Type B pancreatic cell (in vitro differentiated cells): ENCODE measurements around the gene DUSP28. TPM values are rescaled to one million over a fixed set of nuclear protein-coding genes. Genes with fewer than 3 reads are reported as not detected.

Experiments used
- DNase-seq: peaks from one replicate; pipeline ENCODE4 v3.0.0; 2021; ENCODE audit warnings: mixed read lengths; ENCODE audit not compliant: unreplicated experiment; ENCODE audit errors: extremely low spot score
- H3K27ac Mint-ChIP-seq: 2 replicates; pipeline ENCODE4 v1.8.0; 2021; ENCODE audit warnings: mild to moderate bottlenecking, mixed read lengths
- H3K27me3 Mint-ChIP-seq: 2 replicates; pipeline ENCODE4 v1.8.0; 2021; ENCODE audit warnings: mixed read lengths
- H3K36me3 Mint-ChIP-seq: 2 replicates; pipeline ENCODE4 v1.8.0; 2021; ENCODE audit warnings: mixed read lengths
- H3K4me1 Mint-ChIP-seq: one replicate; pipeline ENCODE4 v1.8.0; 2021; ENCODE audit warnings: mixed read lengths; ENCODE audit not compliant: unreplicated experiment
- H3K4me3 Mint-ChIP-seq: 2 replicates; pipeline ENCODE4 v1.8.0; 2021; ENCODE audit warnings: mild to moderate bottlenecking, mixed read lengths
- H3K9me3 Mint-ChIP-seq: 2 replicates; pipeline ENCODE4 v1.8.0; 2021; ENCODE audit warnings: mixed read lengths
- total RNA-seq: library from RNA; stranded (reverse); gene quantifications from 2 replicates; pipeline ENCODE4 v1.2.1, GENCODE V29; 2021; ENCODE audit warnings: low replicate concordance
- TF ChIP-seq, protein P1 (sequence below): fragments of 200-600 bp; sonication (generic); conservative IDR thresholded peaks from 2 replicates; pipeline ENCODE4 v1.5.0; 2021; ENCODE audit warnings: antibody characterized with exemption, mild to moderate bottlenecking

Gene DUSP28
- total RNA-seq, 1 donor from 2014 or later, result 4.3 TPM

- Mint-ChIP-seq H3K36me3 (peaks cover under 1% of the 10 kb centered on the region), H3K9me3 (no peaks in the 10 kb centered on the region), H3K4me3 (no peak overlapping the region), H3K27ac (no peak overlapping the region), H3K4me1 (peaks cover 4% of the 10 kb centered on the region), H3K27me3 (no peaks in the 10 kb centered on the region)
- TF ChIP-seq, protein P1, sequence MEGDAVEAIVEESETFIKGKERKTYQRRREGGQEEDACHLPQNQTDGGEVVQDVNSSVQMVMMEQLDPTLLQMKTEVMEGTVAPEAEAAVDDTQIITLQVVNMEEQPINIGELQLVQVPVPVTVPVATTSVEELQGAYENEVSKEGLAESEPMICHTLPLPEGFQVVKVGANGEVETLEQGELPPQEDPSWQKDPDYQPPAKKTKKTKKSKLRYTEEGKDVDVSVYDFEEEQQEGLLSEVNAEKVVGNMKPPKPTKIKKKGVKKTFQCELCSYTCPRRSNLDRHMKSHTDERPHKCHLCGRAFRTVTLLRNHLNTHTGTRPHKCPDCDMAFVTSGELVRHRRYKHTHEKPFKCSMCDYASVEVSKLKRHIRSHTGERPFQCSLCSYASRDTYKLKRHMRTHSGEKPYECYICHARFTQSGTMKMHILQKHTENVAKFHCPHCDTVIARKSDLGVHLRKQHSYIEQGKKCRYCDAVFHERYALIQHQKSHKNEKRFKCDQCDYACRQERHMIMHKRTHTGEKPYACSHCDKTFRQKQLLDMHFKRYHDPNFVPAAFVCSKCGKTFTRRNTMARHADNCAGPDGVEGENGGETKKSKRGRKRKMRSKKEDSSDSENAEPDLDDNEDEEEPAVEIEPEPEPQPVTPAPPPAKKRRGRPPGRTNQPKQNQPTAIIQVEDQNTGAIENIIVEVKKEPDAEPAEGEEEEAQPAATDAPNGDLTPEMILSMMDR, result peak; percentile 89
- DNase-seq, result peak; percentile 83
These were observed 46.4 kb upstream of the DUSP28 start for GRCh38 chr2:240513549-240514287.

DNA sequence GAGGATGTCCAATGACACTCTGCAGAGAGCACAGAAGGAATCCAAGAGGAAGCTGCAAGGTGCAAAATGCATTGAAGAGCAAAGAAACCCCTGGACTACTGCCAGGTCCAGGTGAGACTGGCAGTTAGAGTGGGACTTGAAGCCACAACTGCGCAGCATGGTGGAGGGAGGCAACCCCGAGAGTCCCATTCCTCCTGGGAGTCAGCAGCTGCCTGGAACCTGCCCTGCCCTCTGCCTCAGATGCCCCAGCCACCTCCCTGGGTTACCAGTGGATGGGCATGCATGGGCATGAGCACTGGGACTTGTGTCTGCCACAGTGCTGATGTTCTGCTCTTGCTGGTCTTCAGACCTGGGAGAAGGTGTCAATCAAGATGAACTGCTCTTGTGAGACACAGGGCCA, 45.5 kb upstream of the DUSP28 start:
- Mint-ChIP-seq H3K27ac (no peak overlapping the region), H3K27me3 (no peaks in the 10 kb centered on the region), H3K9me3 (no peaks in the 10 kb centered on the region), H3K36me3 (peaks cover 6% of the 10 kb centered on the region), H3K4me1 (peaks cover 8% of the 10 kb centered on the region), H3K4me3 (no peak overlapping the region)
- peak; percentile 48 for DNase-seq
- TF ChIP-seq, protein P1, result no peak

DNA sequence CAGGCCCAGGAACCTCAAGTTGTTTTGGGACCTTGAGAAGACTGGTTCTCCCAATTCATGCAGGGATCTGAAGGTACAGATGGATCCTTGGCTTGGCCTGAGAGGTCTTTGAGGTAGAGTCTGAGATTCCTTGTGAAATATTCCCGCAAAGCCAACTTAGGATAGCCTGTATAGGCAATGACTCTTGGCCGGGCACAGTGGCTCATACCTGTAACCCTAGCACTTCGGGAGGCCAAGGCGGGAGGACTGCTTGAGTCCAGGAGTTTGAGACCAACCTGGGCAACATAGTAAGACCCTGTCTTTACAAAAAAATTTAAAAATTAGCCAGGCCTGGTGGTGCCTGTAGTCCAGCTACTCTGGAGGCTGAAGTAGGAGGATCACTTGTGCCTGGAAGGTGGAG, 42.8 kb upstream of the DUSP28 start:
- Mint-ChIP-seq H3K36me3 (peaks cover 8% of the 10 kb centered on the region), H3K9me3 (no peaks in the 10 kb centered on the region), H3K4me1 (peaks cover 12% of the 10 kb centered on the region), H3K27me3 (peaks cover 7% of the 10 kb centered on the region), H3K4me3 (no peak overlapping the region), H3K27ac (no peak overlapping the region)
- TF ChIP-seq, protein P1, result no peak
- no peak for DNase-seq

GRCh38 chr2:240518981-240519380, 41.2 kb upstream of the DUSP28 start:
- Mint-ChIP-seq H3K27ac (no peak overlapping the region), H3K36me3 (peaks cover 16% of the 10 kb centered on the region), H3K27me3 (peaks cover 7% of the 10 kb centered on the region), H3K4me3 (no peak overlapping the region), H3K4me1 (peaks cover 10% of the 10 kb centered on the region), H3K9me3 (no peaks in the 10 kb centered on the region)
- TF ChIP-seq, protein P1, result no peak
- peak; percentile 49 for DNase-seq

DNA sequence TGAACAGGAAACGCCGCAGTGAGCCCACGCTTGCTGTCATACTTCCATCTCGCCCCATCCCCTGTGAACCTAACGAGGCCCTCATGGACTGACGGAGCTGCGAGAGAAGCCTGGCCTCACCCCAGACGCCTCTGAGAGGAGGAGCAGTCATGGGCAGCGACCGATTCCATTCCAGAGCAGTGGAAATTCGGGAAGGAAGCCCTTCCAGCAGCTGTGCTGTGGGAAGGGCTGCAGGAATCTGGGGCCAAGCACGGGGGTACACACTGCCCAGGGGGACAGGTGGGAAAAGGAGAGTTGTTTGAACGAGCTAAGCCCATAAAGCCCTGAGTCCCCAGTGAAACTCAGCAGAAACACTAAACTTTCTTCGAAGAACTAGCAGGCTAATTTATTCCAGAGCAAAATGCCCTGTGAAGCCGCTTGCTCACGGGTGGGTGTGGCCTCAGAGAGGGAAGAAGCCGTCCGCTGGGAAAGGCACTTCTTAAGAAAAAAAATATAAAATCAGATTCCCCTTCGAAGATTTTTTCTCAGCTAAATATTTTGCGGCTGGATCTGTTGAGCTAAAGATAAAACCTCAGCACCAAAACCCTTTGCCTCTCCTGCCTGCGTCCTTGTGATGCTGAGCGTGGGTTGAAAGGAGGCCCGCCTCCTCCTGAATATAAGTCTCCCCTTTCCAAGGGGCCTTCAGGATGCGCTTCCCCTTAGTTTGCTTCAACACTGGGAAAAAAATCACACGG, 40.6 kb upstream of the DUSP28 start:
- TF ChIP-seq, protein P1, result no peak
- Mint-ChIP-seq H3K27ac (no peak overlapping the region), H3K36me3 (peaks cover 21% of the 10 kb centered on the region), H3K27me3 (peaks cover 7% of the 10 kb centered on the region), H3K9me3 (no peaks in the 10 kb centered on the region), H3K4me1 (peaks cover 8% of the 10 kb centered on the region), H3K4me3 (peak overlapping the region; percentile 45)
- DNase-seq, result peak; percentile 48
